Activated CD8-positive, alpha-beta T cell treated with anti-CD3 and anti-CD28 coated beads for 36 hours (primary cell): Measurements from ENCODE around the gene GLCE. TPM values are rescaled to one million over a fixed set of nuclear protein-coding genes. Genes with fewer than 3 reads are reported as not detected.
A peak's percentile ranks its signal among the peaks of the same experiment; 100 is the strongest.

Experiments used
- ATAC-seq: fragments of 200-7000 bp; cut with Tn5 transposase; one replicate; pipeline ENCODE4 v1.10.0; 2021; ENCODE audit warnings: mild to moderate bottlenecking, moderate library complexity
- CTCF ChIA-PET: fragments of 350-600 bp; sonication (Branson Sonifier 250); formaldehyde crosslinking; loops from one replicate; lab custom pipeline; 2021; ENCODE audit warnings: antibody characterized with exemption; lab: Charles Lee
- POLR2A ChIA-PET: fragments of 350-600 bp; sonication (Branson Sonifier 250); formaldehyde crosslinking; loops from one replicate; lab custom pipeline; 2021; ENCODE audit warnings: antibody characterized with exemption; lab: Charles Lee
- DNase-seq: peaks from one replicate; pipeline ENCODE4 v3.0.0-alpha.2; 2020
- H3K27ac Mint-ChIP-seq: one replicate; pipeline ENCODE4 v1.8.0; 2021; ENCODE audit warnings: mild to moderate bottlenecking, mixed read lengths
- H3K27me3 Mint-ChIP-seq: one replicate; pipeline ENCODE4 v1.8.0; 2021; ENCODE audit warnings: mixed read lengths
- H3K36me3 Mint-ChIP-seq: one replicate; pipeline ENCODE4 v1.8.0; 2021; ENCODE audit warnings: low read depth, mixed read lengths
- H3K4me1 Mint-ChIP-seq: one replicate; pipeline ENCODE4 v1.8.0; 2021; ENCODE audit warnings: low read depth, mixed read lengths
- H3K4me3 Mint-ChIP-seq: one replicate; pipeline ENCODE4 v1.8.0; 2021; ENCODE audit warnings: mild to moderate bottlenecking, moderate library complexity, mixed read lengths
- H3K9me3 Mint-ChIP-seq: one replicate; pipeline ENCODE4 v1.8.0; 2021; ENCODE audit warnings: mixed read lengths
- intact Hi-C: fragments of 100-400 bp; cut with micrococcal nuclease; formaldehyde crosslinking; loops from one replicate; pipeline ENCODE4 v1.10.0; 2022
- total RNA-seq, 2 experiments: library from RNA; stranded (reverse); gene quantifications; one replicate each; pipeline ENCODE4 v1.2.3, GENCODE V29; 2021
- TF ChIP-seq, protein P1 (sequence below): fragments of 200-600 bp; IDR thresholded peaks from one replicate; pipeline ENCODE4 v1.8.0; 2022; ENCODE audit warnings: antibody characterized with exemption, mild to moderate bottlenecking

Gene GLCE
- total RNA-seq, 2 experiments from 2014 or later: 2.8 to 4.3 TPM

DNA sequence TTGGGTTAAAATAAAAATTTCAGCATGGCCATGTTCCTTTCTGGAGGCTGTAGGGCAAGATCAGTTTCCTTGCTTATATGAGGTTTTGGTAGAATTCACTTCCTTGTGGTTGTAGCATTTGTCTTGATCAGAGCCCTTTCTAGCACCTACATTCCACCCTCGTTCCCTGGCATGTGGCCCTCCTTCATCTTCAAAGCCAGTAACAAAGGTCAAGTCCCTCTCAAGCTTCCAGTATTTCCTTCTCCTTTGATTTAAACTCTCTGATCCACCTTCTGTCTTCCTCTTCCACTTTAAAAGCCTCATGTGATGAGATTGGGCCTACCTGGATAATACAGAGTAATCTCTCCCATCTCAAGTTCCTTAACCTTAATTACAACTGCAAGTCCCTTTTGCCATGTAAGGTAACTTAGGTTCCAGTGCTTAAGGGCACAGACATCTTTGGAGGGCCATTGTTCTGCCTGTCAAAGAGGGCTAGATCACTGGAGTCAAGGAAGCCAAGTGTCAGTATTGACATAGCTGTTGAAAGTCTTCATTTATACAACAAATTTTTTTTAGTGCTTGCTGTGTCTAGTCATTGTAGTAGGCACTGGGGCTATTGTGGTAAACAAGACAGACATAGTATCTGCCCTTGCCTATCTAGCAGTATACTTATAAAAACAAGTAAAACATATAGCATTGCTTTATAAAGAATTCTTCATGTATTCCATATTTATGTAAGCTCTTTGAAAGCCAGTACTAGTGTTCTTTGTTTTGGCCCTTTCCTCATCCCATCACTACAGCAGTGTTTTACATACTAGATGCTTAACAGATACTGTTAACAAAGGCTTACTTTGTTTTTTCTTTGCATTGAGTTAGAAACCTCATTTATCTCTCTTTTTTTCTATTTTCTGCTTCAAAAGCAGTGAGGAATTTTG lies 40.7 kb downstream of the GLCE start:
- no peak overlapping the region for H3K4me3 Mint-ChIP-seq
- POLR2A ChIA-PET: no interaction called here
- intact Hi-C loops: no loop called here
- H3K9me3 Mint-ChIP-seq: no peaks in the 10 kb centered on the region
- H3K4me1 Mint-ChIP-seq: no peaks in the 10 kb centered on the region
- peaks cover 7% of the 10 kb centered on the region for H3K36me3 Mint-ChIP-seq
- CTCF ChIA-PET: interaction anchor here (1.1 to 1.7 kb wide), 2 partner anchors 9 to 170 kb away, joined by 3 read pairs; no protein-coding TSS in a partner anchor
- DNase-seq (no peak), ATAC-seq (no peak)
- no peak overlapping the region for H3K27ac Mint-ChIP-seq
- no peaks in the 10 kb centered on the region for H3K27me3 Mint-ChIP-seq
- TF ChIP-seq, protein P1, sequence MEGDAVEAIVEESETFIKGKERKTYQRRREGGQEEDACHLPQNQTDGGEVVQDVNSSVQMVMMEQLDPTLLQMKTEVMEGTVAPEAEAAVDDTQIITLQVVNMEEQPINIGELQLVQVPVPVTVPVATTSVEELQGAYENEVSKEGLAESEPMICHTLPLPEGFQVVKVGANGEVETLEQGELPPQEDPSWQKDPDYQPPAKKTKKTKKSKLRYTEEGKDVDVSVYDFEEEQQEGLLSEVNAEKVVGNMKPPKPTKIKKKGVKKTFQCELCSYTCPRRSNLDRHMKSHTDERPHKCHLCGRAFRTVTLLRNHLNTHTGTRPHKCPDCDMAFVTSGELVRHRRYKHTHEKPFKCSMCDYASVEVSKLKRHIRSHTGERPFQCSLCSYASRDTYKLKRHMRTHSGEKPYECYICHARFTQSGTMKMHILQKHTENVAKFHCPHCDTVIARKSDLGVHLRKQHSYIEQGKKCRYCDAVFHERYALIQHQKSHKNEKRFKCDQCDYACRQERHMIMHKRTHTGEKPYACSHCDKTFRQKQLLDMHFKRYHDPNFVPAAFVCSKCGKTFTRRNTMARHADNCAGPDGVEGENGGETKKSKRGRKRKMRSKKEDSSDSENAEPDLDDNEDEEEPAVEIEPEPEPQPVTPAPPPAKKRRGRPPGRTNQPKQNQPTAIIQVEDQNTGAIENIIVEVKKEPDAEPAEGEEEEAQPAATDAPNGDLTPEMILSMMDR: no peak

DNA sequence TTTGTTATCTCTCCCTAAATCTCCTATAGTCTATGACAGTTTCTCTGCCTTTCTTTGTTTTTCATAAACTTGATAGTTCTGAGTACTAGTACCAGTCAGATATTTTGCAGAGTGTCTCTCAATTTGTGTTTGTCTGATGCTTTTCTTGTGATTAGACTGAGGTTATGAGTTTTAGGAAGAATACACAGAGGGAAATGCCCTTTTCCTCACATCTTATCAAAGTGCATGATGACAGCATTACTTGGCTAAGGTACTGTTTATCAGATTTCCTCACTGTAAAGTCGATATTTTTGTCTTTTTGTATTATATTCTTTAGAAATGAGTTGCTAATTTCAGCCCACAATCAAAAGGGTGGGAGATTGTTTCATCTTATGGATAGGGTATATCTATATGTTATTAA lies 45.6 kb downstream of the GLCE start:
- DNase-seq (no peak), ATAC-seq (no peak)
- CTCF ChIA-PET: no interaction called here
- Mint-ChIP-seq H3K4me1 (peaks cover 5% of the 10 kb centered on the region), H3K4me3 (no peak overlapping the region), H3K36me3 (no peaks in the 10 kb centered on the region), H3K9me3 (no peaks in the 10 kb centered on the region), H3K27me3 (no peaks in the 10 kb centered on the region), H3K27ac (no peak overlapping the region)
- POLR2A ChIA-PET: no interaction called here
- intact Hi-C loops: no loop called here
- TF ChIP-seq, protein P1: no peak

DNA sequence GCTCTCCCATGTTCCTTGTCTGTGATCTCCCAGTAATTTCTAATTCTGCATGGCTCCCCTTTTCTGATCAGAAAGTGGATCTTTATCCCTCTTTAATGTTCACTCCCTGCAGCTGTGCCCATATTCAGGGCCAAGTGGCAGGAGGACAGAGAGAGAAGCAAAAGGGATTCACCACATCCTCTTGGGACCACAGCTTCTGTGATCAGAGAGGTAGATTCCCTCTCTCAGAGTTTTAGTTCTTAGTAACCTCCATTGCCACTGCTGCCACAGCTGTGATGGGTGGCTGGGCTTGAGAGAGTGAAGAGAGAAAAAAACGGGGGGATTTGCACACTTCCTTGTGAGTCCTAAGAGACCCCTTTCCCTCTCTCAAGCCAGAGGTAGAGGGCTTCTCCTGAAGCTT lies 49.2 kb downstream of the GLCE start:
- Mint-ChIP-seq H3K36me3 (no peaks in the 10 kb centered on the region), H3K9me3 (no peaks in the 10 kb centered on the region), H3K27ac (no peak overlapping the region), H3K27me3 (no peaks in the 10 kb centered on the region), H3K4me3 (no peak overlapping the region), H3K4me1 (peaks cover 5% of the 10 kb centered on the region)
- TF ChIP-seq, protein P1: no peak
- intact Hi-C loops: no loop called here
- ChIA-PET CTCF (interaction anchor here (0.8 kb wide), 1 partner anchor 25 kb away, joined by 3 read pairs; no protein-coding TSS in a partner anchor), POLR2A (no interaction called here)
- ATAC-seq: no peak
- DNase-seq: peak; percentile 4

DNA sequence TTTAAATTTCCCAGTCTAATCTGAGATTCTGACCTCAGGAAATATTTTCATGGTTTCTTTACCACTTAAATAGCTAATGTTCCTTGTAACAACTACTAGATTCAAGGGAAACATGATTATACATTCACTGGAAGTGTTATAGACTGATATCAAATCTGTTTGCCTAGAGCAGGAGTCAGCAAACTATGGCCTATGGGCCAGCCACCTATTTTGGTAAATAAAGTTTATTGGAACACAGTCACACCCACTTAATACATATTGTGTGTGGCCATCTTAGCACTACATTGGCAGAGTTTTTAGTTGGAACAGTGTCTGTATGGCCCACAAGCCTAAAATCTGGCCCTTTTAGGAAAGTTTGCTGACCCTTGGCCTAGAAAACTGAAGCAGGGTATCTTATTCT lies 50.1 kb downstream of the GLCE start:
- ATAC-seq (no peak), DNase-seq (no peak)
- peaks cover 5% of the 10 kb centered on the region for H3K4me1 Mint-ChIP-seq
- H3K36me3 Mint-ChIP-seq: no peaks in the 10 kb centered on the region
- no peak overlapping the region for H3K27ac Mint-ChIP-seq
- no peaks in the 10 kb centered on the region for H3K27me3 Mint-ChIP-seq
- POLR2A ChIA-PET: interaction anchor here (1.1 kb wide), 1 partner anchor 111 kb away, joined by 3 read pairs; no protein-coding TSS in a partner anchor
- intact Hi-C loops: no loop called here
- H3K4me3 Mint-ChIP-seq: no peak overlapping the region
- no peaks in the 10 kb centered on the region for H3K9me3 Mint-ChIP-seq
- CTCF ChIA-PET: interaction anchor here (0.8 kb wide), 1 partner anchor 26 kb away, joined by 3 read pairs; no protein-coding TSS in a partner anchor
- TF ChIP-seq, protein P1: no peak

DNA sequence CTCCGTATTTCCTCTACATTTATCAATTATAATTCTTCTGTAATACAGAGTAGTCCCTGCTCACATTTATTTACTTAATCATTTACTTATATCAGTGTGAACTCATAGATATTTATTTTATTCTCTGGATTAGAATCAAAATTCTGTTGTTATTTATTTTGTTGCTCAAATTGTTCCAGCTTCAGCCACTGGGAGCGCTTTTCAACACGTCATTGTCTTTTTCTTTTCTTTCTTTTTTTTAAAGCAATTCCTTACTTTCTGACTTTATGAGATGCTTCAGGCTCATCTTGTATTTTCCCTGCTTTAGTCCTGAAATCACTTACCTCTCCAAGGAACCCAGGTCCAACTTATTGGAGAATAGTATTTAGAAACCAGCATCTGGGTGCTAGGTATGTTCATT lies 53.4 kb downstream of the GLCE start:
- Mint-ChIP-seq H3K4me1 (peaks cover 5% of the 10 kb centered on the region), H3K36me3 (no peaks in the 10 kb centered on the region), H3K27me3 (no peaks in the 10 kb centered on the region), H3K4me3 (no peak overlapping the region), H3K27ac (no peak overlapping the region), H3K9me3 (no peaks in the 10 kb centered on the region)
- ChIA-PET POLR2A (no interaction called here), CTCF (no interaction called here)
- TF ChIP-seq, protein P1: no peak
- intact Hi-C loops: no loop called here
- ATAC-seq (no peak), DNase-seq (no peak)
